Eye (tissue), 1 donor: ENCODE data around the gene RND2.
"Not testable (repeated sequence)": the region's sequence is repeated elsewhere in the genome, so short reads cannot be mapped to it uniquely, and the experiment has no call there.

Source experiments
- DNase-seq: peaks from one replicate; pipeline ENCODE4 v3.0.0-alpha.2; 2015

Gene RND2

GRCh38 chr17:43027091-43028032, 2.3 kb downstream of the RND2 start:
- no peak for DNase-seq

GRCh38 chr17:43028221-43028861, 3.3 kb downstream of the RND2 start:
- DNase-seq, result no peak

GRCh38 chr17:43030137-43030767, 5.2 kb downstream of the RND2 start:
- no peak for DNase-seq

- no peak for DNase-seq
Measured at GRCh38 chr17:43031666-43032065, 6.6 kb downstream of the RND2 start.

- peak; percentile 86 for DNase-seq
Measured at GRCh38 chr17:43033948-43034881, 9.2 kb downstream of the RND2 start.

GRCh38 chr17:43034894-43035293, 9.9 kb downstream of the RND2 start:
- DNase-seq, result no peak

GRCh38 chr17:43039646-43040045, 14.6 kb downstream of the RND2 start:
- no peak for DNase-seq

- DNase-seq, result no peak
Measured at GRCh38 chr17:43040655-43041054, 15.6 kb downstream of the RND2 start.

GRCh38 chr17:43042025-43042628, 17.1 kb downstream of the RND2 start:
- no peak for DNase-seq

- no peak for DNase-seq
Measured at GRCh38 chr17:43043307-43043706, 18.3 kb downstream of the RND2 start.

GRCh38 chr17:43044024-43044423, 19.0 kb downstream of the RND2 start:
- DNase-seq, result no peak

- DNase-seq, result no peak
Measured at GRCh38 chr17:43051969-43052368, 26.9 kb downstream of the RND2 start.

- not testable (repeated sequence) for DNase-seq
Measured at GRCh38 chr17:43053008-43053407, 28.0 kb downstream of the RND2 start.

GRCh38 chr17:43056051-43056450, 31.0 kb downstream of the RND2 start:
- no peak for DNase-seq

- DNase-seq, result no peak
Measured at GRCh38 chr17:43062984-43063638, 38.1 kb downstream of the RND2 start.

- peak; percentile 87 for DNase-seq
Measured at GRCh38 chr17:43068570-43069367, 43.7 kb downstream of the RND2 start.

GRCh38 chr17:43069368-43069898, 44.4 kb downstream of the RND2 start:
- no peak for DNase-seq

- no peak for DNase-seq
Measured at GRCh38 chr17:43070257-43070656, 45.2 kb downstream of the RND2 start.

GRCh38 chr17:43070872-43071271, 45.8 kb downstream of the RND2 start:
- peak; percentile 2 for DNase-seq

- DNase-seq, result no peak
Measured at GRCh38 chr17:43074869-43075268, 49.8 kb downstream of the RND2 start.
